ENCODE data around the gene PTTG1. TPM values are rescaled to one million over a fixed set of nuclear protein-coding genes. Genes with fewer than 3 reads are reported as not detected.

Gene PTTG1
- total RNA-seq, 4 donors from 2014 or later = 2.5 to 13.9 (median 6.1) TPM

- no peak for ATAC-seq (ENCODE audit: low FRiP score)
- DNase-seq (ENCODE audit: low spot score) = no peak
- TF ChIP-seq CTCF (IDR thresholded peaks at IDR 0.05) = no peak
Observed at GRCh38 chr5:160458806-160459800, 37.4 kb downstream of the PTTG1 start.

- ATAC-seq (ENCODE audit: low FRiP score) (no peak), DNase-seq (ENCODE audit: low spot score) (no peak)
- no peak for TF ChIP-seq CTCF (IDR thresholded peaks at IDR 0.05)
Observed at GRCh38 chr5:160460377-160461049, 38.9 kb downstream of the PTTG1 start.

GRCh38 chr5:160461378-160461777 is 39.7 kb downstream of the PTTG1 start:
- no peak for DNase-seq (ENCODE audit: low spot score)
- no peak for TF ChIP-seq CTCF (IDR thresholded peaks at IDR 0.05)

GRCh38 chr5:160462167-160462566 is 40.5 kb downstream of the PTTG1 start:
- no peak for ATAC-seq (ENCODE audit: low FRiP score)
- TF ChIP-seq CTCF (IDR thresholded peaks at IDR 0.05) = no peak

More at GRCh38 chr5:160461378-160461777, 39.7 kb downstream of the PTTG1 start:
- no peak for ATAC-seq (ENCODE audit: low FRiP score)

GRCh38 chr5:160463227-160463626 is 41.6 kb downstream of the PTTG1 start:
- no peak for TF ChIP-seq CTCF (IDR thresholded peaks at IDR 0.05)
- DNase-seq (ENCODE audit: low spot score) = no peak
- no peak for ATAC-seq (ENCODE audit: low FRiP score)

More at GRCh38 chr5:160462167-160462566, 40.5 kb downstream of the PTTG1 start:
- DNase-seq (ENCODE audit: low spot score) = no peak

- no peak for TF ChIP-seq CTCF (IDR thresholded peaks at IDR 0.05)
- ATAC-seq (ENCODE audit: low FRiP score) (no peak), DNase-seq (ENCODE audit: low spot score) (no peak)
Observed at GRCh38 chr5:160463740-160464465, 42.2 kb downstream of the PTTG1 start.

Data from omental fat pad (tissue), 4 donors.